NCI-H128 (cell line): Measurements from ENCODE around the gene CLCNKA.
A peak's percentile ranks its signal among the peaks of the same experiment; 100 is the strongest.
"Not testable (repeated sequence)": the region's sequence is repeated elsewhere in the genome, so short reads cannot be mapped to it uniquely, and the experiment has no call there.

ENCODE experiments used
- DNase-seq: peaks from one replicate; lab custom pipeline; 2025; ENCODE audit not compliant: unreplicated experiment; lab: John Stamatoyannopoulos, UW

CLCNKA gene

DNA sequence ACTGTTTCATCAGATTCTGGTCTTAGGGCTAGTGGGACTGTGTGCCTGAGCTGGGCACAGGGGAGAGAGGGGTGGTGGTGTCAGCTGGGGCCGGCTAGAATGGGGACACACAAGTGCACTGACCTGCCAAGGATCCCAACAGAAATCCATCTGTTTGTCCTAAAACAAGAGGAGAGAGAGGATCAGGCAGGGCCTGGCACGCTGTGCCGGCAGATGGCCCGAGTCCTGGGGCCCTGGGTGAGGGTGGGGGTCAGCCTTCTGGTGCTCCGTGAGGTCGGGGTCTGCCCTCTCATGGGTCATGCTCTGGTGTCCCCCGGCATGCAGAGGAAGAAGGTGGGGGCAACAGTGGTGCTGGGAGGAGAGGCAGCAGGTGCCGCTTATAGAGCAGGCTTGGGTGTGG is 18.0 kb downstream of the CLCNKA start:
- not testable (repeated sequence) for DNase-seq

DNA sequence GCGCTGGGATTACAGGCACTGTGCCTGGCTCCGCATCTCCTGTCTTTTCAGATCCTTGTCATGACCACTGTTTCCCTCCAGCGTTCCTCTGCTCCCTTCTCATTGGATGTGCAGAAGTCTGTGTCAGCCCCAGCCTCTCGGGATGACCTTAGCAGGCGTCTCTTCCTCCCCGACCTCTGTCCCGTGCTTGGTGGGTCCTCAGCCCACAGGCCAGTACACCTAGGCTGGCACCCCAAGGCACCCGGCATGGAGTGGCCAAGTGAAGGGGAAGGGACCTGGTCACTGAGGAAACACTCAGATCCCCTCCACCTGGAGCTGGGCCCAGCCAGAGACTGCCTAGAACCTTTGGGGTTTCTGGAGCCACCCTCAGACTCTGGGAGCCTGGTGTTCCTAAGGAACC is 19.4 kb downstream of the CLCNKA start:
- DNase-seq = no peak

DNA sequence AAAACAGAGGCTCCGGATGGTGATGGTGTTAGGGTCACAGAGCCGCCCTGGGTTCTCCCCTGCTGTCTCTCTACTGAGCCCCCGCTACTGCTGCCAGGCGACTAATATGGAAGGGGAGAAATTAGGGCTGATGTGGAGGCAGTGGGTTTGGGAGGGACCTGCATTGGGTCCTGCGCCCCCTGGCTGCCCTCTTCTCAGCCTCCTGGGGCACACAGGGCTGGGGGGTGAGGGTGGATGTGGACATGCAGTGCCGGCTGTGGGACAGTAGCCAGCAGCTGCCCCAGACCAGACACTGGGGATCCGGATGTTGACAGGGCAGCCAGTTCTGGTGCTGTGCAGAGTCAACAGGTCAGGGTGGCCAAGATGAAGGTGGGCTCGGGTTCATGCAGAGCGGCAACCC is 20.3 kb downstream of the CLCNKA start:
- DNase-seq = no peak

DNA sequence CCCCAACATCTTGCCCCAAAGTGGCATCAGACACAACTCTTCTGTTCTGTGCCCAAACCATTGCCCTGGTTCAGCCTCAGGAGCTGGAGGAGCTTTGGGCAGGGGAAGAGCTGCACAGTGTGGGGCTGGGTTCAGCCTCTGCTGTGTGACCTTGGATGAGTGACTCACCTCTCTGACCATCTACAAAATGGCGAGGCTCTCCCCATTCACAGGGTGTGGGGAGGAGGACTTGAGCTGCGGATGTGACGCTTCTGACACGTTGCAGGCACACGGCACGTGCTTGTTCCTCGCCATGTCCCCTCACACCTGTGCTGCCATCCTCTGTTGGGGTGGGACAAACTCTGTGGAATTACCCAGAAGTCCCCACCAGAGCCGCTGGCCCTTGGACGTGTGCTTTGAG is 20.8 kb downstream of the CLCNKA start:
- not testable (repeated sequence) for DNase-seq

DNA sequence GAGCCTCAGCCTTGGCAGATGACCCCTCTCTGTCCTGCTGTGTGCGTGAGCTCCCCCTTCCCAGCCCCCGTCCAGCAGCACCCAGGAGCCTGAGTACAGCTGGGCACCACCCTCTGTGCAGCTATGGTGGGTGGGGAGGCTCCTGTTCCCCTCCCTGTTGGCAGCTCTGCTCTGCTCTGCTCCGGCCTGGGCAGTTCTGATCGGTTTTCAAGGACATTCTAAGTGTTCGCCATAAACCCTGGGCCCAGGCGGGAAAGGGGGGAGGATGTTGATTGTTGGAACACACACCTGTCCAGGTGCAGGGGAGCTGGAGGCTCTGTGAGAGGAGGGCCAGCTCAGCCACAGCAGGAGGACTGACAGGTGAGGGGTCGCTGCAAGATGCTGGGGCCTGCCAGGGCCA is 21.7 kb downstream of the CLCNKA start, which contains the start of gene CLCNKB:
TSS of gene CLCNKB (plus strand) at position 262 of the 400 bp plus-strand sequence. CDS start 711 bp downstream, outside the sequence.
- DNase-seq = no peak

DNA sequence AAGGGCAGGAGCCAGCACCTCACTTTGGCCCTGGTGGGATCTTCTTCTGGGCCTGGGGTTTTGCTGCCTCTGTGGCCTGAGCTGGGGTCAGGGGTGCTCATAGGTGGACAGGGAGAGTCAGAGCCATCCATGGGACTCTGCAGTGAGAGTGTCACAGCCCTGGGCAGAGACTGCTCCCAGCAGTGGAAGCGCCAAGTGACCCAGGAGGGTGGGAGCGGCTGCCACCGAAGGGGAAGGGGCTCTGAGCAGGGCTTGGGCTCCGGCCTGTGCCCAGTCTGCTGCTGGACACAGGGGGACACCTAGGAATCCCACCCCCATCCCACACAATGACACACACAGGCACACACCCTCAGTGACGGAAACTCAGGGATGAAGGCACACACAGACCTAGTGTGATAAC is 22.1 kb downstream of the CLCNKA start:
- no peak for DNase-seq

DNA sequence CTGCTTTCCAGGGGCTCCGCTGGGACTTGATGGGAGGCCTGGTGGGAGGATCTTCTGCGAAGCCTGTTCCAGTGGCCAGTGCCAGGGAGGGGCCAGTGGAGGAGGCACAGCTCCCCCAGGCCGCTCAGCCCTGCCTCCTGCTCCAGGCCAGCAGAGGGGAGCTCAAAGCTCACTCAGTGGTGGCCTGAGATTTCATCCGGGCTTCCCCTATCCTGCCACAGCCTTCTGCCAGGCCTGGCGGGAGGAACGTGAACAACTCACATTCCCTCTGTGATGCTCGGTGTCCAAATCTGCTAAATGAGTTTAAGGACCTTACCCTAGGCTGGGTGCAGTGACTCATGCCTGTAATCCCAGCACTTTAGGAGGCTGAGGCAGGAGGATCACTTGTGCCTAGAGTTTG is 25.0 kb downstream of the CLCNKA start:
- no peak for DNase-seq

DNA sequence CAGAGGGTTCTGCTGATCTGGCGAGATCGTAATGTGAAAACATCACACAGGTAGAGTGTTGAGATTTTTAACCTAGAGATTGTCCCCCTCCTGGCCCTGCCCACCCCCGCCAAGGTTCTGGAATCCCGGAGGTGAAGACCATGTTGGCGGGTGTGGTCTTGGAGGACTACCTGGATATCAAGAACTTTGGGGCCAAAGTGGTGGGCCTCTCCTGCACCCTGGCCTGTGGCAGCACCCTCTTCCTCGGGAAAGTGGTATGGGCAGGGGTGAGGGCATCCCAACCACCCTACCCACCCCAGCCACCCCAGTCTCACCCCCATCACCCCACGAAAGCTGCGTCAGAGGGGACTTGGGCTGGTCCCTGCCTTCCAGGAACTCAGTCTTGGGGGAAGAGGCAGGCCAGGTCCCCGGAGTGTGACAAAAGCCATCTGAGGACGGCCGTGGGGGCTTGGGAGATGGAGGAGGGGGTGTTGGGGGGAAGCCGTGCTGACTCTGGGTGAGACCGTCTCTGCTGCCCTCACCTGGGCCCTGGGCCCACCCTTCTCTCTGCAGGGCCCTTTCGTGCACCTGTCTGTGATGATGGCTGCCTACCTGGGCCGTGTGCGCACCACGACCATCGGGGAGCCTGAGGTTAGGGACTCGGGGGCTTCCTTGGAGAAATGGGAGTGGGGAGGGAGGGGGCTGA is 26.1 kb downstream of the CLCNKA start:
- no peak for DNase-seq

DNA sequence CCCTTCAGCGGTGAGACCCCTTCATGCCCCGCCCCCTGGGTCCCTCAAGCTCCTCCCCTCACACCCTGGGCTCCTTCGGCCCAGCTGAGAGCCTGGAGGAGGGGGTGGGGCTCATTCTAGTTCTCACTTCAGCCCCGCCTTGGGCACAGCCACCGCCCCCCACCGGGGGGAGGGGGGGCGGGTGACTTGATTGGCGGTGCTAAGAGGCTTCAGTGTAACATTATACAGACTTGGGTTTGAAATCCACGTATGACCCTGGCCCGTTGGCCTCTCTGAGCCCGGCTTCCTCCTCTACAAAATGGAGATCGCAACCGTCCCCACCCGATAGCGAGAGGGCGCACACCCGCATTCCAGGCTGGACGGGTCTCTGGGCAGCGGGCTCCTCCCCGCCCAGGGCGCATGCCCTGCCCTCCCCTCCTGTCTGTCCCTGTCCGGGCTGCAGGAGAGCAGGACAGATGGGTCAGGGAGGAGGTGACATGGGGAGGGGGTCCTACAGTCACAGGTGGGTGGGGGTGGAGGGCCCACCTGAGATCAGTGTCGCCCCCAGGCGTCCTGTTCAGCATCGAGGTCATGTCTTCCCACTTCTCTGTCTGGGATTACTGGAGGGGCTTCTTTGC is 26.8 kb downstream of the CLCNKA start:
- peak; percentile 51 for DNase-seq

DNA sequence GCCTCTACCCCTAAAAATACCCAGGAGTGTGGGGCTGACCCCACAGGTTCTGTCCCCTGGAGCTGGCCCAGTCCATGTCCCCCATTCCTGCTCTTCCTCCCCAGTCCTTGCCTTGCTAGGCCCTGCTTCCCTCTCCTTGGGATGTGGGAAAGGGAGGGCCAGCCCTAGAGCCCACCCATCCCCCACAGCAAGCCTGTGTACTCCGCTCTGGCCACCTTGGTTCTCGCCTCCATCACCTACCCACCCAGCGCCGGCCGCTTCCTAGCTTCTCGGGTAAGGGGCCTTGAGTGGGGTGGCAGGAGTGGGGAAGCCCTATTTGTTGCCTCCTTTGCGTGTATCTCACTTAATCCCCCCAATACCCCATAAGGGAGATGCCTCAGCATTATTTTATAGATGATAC is 28.5 kb downstream of the CLCNKA start:
- no peak for DNase-seq

DNA sequence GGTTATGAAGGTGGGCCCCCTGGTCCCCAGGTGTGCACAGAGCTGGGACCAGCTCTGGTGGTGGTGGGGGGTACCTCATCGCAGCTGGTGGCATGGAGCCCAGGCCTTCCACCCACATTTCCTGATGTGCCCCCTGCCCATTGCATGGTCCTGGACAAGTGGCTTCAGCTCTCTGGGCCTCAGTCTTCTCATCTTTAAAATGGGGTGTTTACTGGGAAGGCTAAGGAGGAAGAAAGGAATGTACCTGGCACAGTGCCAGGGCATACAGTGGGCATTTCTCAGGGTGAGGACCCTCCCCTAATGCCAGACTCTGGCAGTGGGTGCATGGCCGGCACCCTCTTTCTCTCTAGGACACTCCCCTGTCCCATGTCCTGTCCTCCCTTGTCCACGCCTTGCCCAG is 29.2 kb downstream of the CLCNKA start:
- DNase-seq = no peak

DNA sequence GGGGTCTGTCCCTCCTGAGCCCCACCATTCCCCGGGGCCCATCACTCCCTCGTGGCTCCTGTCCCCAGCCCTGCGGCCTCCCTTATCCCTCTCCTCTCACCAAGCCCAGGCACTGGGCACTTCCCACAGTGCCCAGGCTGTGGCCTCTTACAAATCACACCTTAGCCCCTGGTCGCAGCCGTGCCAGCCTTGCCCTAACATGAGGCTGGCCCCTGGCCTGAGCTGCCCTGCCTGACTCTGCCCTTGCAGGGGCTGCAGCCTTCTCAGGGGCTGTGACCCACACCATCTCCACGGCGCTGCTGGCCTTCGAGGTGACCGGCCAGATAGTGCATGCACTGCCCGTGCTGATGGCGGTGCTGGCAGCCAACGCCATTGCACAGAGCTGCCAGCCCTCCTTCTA is 30.1 kb downstream of the CLCNKA start:
- not testable (repeated sequence) for DNase-seq

DNA sequence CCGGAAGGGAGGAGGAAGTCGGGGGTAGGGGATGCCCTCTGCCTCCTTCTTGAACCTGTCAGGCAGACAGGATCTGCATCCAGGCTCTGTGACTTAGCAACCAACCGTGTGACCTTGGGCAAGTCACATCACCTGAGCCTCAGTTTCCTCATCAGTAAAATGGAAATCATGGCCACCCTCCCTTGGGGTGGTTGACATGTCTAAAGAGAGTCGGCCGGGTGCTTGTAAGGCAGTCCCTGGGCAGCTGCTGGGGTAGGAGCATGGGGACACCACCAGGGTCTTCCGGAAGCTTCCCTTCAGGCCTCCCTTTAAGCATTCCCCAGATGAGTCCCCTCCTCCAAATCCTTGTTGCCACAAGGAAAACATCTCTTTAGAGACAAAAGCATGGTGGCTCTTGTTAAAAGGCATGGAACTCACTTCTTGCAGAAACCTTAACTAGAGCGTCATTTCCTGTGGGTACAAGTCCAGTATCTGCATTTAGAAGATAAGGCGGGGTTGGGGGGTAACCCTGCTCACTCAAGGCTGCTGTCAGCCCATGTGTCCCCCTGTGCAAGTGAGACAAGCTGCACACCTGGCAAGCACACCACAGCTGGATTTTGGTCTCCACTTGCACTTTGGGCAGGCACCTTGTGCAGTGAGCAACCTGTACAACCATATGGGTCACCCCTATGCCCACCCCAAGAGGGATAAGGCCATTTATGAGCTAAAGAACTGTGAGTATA is 32.1 kb downstream of the CLCNKA start:
- no peak for DNase-seq

DNA sequence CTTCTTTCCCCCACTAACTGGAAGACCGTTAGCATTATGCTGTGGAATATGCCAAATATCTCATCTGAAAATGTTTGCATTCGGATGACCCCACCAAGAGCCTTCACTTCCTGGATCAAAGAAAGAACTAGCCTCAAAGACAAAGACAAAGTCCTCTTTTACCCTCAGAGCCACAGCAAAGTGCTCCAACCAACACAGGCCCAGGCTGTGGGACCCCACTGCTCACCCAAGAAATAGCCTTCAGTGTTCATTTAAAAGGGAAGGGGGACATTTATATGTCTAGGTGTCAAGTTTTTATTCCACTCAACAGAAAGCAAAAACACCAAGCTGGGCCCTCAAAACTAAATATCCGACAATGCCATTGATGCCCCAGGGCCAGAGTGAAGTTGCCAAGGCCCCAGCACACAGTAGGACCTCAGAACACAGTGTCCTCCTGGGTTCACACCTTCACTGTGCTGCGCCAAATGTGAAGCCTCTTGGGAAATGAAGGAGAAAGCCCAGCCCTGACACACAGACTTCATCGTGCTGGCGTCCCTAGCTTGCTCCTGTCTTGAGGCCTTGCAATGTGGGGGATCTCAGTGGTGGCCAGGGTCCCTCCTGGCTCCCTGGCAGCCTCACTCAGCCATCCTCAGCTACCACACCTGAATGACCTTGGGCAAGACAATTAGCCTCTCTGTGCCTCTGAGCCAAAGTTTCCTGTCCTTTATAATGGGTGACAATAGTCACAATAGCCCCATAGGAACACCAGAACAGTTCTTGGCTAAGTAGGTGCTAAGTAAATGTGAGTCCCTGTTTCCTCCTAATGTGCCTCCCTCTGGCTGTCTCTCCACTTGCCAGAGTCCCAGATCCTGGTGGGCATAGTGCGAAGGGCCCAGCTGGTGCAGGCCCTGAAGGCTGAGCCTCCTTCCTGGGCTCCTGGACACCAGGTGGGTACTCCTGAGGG is 33.0 kb downstream of the CLCNKA start:
- no peak for DNase-seq

DNA sequence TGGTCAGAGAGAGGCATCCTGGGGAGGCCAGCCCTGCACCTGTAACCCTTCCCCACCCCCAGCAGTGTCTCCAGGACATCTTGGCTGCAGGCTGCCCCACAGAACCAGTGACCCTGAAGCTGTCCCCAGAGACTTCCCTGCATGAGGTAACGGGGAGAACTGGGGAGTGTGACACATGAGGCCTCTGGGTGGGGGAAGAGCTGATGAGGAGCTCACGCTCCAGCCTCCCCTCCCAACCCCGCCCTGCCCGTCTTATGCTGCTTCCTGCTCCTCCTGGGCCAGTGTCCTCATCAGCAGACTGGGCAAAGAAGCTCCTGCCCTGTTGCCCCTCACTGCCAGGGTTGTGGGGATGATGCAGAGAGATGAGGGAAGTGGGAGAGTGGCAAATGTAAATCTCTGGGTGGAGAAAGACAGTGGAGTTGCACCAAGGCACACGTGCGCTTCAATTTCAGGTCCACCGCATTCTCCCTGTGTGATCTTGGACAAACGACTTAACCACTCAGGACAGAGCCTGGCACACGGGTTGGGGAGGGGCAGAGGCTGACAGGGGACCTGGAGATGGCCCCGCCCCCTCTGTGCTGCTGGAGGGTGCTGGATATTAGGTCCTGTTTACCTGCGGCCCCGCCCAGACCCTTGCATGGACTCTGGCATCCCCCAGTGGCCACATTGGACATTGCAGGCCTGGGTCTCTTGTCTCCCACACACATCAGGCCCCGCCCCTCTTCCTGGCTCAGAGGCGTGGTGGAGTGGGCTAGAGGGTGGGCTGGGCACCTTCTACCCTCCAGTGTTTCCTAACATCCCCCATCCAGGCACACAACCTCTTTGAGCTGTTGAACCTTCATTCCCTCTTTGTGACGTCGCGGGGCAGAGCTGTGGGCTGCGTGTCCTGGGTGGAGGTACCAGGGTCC is 34.0 kb downstream of the CLCNKA start:
- DNase-seq = peak; percentile 87

DNA sequence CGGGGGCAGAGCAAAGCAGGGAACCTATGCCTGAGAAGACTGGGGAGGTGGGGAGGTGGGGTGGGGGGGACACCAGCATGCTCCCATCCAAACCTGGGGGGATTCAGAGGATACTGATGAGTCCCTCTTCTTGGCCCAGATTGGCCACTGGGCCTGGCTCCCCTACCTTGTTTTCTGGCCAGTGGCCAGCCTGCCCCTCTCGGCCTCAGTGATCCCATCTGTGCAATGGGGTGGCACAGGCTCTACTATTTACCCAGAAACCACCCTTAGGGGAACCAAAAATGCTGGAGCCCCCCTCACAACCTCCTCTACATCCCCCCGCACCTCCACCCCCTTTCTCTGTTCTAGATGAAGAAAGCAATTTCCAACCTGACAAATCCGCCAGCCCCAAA is 34.7 kb downstream of the CLCNKA start:
- not testable (repeated sequence) for DNase-seq

DNA sequence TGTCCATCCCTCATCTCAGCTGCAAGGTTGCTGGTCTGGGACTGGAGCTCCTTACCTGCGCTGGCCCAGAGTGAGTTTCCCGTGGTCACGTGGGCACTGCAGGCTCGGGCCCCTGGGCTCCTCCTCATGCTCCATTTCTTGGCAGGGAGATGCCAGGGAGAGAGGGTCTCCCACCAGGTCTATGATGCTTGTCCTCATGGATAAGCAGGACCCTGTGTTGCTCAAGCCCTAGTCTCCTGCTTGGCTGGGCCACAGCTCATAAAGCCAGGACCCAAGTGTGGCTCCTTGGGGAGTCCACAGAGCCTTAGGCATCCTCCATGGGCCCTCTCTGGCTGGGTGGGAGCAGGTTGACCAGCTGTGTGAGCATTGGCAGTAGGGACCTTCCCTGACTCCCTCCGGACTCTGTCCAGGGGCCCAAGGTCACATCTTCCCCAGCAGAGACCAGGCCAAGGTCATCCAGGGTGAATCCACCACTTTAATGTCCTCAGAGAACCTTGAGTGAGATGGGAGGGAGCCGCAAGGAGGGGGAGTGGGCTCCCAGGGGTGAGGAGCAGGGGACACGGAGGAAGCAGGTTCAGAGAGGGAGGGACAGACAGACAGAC is 35.6 kb downstream of the CLCNKA start:
- not testable (repeated sequence) for DNase-seq

DNA sequence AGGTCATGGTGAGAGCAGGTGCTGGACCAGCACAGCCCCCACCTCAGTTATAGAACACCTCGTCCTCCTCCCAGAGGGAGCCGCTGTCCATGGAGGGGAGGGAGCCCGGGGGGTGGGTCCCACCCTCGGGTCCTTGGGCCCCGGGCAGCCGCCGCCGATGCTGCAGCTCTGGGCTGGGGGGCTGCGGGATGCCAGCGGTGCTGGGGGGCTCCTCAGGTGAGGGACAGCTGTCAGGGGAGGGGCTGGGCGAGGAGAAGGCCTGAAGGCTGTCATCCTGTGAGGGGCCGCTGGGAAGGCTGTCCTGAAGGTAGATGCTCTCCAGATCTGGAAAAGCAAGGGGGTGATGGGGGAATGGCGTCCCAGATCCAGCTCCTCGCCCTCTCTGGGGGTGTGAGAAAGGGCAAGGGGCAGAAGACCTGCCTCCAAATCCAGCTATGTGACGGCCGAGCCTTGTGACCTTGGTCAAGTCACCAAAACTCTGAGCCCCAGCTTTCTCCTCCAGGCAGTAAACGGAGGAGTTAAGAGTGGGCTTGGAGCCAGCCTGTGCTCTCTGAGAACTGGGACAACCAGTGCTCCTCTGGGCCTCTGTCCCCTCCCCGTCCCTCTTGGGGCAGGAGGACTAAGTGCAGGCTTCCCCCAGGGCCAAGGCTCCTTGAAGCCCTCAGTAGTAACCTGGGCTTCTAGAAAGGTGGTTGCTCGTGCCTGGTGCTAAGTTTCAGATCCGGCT is 36.7 kb downstream of the CLCNKA start:
- not testable (repeated sequence) for DNase-seq

DNA sequence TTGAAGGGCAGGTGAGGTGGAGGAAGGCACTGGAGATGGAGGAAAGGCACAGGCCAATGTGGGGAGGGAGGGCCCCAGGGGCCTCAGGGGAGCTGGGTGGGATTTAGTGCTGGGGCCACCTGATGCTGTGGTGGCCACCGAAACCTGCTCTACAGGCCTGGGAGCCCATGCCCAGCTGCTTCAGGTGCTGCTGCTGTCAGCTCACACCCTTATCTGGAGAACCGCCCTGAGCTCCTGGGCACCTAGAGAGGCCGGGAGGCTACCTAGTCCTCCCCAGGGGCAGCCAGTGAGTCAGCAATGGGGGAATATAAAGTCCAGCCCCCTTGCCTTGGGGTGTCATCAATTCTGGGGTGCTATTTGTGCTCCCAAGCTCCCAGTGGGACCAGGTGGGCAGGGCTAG is 39.4 kb downstream of the CLCNKA start:
- no peak for DNase-seq
